NCI-H524 treated with DMSO at 0.1 percent for 48 hours (cell line): ENCODE data around the gene RAB28.

ENCODE experiments used
- DNase-seq: peaks from one replicate; lab custom pipeline; 2025; lab: John Stamatoyannopoulos, UW

The RAB28 gene

DNA sequence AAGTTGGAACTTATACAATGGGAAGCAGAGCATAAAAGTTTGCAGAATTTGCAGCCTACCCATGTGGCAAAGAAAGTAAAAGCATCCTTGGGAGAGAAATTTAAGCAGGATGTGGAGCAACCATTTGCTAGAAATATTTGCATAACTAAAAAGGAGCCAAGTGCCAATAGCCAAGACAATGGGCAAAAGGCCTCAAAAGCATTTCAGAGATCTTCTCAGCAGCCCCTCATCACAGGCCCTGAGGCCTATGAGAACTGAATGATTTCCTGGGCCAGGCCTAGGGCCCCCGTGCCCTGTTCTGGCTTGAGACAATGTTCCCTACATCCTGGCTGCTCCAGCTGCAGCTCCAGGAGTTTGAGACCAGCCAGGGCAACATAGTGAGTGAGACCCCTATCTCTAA, 25.3 kb upstream of the RAB28 start:
- no peak for DNase-seq

DNA sequence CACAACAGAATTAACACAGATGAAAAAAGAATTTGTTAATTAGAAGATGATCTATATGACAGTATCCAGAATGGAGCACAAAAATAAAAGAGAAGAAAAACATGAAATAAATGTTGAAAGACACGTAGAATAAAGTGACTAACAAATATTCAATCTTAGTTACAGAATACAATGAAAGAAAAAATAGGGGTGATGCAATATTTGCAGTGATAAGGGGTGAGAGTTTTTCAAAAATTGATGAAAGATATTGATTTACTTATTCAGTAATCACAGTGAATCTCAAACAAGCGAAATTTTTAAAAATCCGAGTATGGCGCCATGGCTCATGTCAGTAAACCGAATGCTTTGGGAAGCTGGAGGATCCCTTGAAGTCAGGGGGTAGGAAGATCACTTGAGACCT, 20.2 kb upstream of the RAB28 start:
- DNase-seq = no peak

DNA sequence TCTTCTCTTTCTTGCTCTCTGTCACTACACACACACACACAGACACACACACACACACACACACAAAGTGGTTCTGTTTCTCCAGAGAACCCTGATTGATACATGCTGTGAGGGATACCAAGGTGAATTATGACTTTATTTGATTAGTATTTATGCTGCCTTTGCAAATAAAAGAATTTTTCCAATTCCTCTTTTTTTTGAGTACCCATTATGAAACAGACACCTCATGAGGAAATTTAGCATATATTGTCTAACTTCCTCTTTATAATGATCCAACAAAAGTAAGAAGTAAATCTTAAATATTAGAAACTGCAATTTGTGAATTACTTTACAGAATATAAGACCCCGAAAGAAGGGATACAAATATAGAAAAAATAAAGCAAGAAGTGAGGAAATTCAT, 14.3 kb upstream of the RAB28 start:
- no peak for DNase-seq

DNA sequence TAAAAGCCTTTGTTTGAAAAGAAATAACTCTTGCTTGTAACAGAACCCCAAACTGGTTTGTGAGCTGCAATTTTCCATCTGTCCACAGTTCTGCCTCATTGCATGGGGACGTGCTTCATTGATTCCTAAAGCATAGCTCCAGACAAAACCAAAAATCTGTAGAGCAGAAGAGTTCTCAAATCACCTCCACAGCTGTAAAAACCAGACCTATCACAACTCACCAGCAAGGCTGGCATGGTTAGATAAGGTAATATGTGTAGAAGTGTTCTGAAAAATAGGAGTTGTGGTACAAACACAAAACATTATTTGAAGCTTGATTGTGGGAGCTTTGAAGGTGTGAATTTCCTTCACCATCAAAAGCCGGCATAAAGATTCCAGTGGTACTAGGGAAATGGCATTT, 12.5 kb upstream of the RAB28 start:
- DNase-seq = no peak

DNA sequence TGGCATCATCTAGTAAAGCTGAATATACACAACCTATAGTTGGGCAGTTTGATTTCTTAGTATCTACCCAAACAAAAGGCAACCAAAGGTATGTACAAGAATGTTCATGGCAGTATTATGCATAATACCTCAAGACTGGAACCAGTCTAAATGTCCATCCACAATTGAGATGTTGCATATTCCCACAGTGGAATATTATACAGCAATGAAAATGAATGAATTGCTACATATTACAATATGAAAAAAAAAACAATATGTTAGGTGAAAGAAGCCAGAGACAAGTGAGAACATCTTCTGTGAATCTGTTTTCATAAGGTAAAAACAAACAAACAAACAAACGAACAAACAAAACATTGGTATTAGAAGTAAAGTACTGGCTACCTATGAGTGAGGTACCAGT, 11.6 kb upstream of the RAB28 start:
- DNase-seq = no peak

DNA sequence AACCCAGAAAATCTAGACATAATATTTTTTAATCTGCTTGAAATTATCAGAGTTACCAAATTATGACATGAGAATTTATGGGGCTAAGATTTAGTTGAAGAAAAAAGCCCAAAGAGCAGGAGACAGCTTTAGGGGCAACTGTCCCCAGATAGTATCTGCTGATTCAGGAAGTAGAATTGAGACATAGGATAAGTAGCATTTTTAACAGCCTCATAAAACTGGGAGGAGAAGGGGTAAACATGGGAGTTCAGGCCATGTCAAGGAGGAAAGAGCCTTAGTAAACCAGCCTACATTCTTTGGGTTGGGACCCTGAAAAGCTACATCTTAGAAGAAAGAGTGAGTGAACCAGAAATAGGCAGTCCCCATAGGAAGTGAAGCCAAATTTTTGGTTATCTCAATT, 9.7 kb upstream of the RAB28 start:
- no peak for DNase-seq

DNA sequence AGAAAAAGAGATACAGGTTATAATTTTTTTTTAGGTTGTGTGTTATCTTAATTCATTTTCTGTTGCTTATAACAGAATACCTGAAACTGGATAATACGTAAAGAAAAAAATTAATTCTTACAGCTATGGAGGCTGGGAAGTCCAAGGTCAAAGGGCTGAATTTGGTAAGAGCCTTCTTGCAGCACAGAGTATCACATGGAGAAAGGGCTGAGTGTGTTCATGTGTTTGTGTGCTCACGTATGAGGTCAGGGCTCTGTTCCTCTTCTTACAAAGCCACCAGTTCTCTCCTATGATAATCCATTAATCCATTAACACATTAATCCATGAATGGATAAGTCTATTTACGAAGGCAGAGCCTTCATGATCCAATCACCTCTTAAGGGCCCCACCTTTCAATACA, 8.6 kb upstream of the RAB28 start:
- peak; percentile 57 for DNase-seq

DNA sequence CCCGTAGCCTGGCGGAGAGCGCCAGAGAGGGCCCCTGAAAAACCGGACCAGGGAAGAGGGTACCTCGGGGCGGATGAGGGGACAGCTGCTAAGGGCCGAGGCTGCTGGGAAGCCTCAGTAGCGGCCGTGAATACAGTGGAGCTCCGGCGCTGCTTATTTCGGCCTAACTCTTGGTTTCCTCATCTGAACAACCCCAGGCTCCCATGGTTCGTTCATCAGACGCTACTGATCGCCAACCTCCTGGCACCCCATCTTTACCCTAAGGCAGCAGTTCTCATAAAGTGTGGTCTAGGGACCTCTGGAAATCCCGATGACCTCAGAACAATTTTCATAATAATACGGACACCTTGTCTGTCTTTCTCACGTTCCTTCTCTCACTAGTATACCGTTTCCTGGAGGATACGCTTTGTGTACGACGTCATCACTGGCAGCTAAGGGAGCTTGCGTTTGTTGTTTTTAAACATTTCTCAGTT, 645 bp upstream of the RAB28 start:
- DNase-seq = no peak

DNA sequence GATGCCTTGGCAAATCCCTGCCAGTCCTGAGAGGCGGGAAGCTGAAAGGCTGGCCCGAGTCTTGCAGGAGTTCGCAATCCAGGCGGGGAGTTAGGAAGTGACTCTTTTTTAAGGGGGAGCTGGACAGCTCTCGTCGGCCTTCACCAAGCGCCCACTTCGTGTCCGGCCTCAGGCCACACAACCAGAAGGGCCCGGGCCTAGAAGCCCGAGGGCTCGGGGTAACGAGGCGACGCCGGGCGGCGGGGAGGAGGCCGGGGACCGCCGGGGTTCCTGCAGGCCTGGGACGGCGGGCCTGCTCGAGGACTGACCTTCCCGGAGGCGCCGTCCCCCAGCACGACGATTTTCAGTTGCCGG, 395 bp downstream of the RAB28 start:
- DNase-seq = no peak

DNA sequence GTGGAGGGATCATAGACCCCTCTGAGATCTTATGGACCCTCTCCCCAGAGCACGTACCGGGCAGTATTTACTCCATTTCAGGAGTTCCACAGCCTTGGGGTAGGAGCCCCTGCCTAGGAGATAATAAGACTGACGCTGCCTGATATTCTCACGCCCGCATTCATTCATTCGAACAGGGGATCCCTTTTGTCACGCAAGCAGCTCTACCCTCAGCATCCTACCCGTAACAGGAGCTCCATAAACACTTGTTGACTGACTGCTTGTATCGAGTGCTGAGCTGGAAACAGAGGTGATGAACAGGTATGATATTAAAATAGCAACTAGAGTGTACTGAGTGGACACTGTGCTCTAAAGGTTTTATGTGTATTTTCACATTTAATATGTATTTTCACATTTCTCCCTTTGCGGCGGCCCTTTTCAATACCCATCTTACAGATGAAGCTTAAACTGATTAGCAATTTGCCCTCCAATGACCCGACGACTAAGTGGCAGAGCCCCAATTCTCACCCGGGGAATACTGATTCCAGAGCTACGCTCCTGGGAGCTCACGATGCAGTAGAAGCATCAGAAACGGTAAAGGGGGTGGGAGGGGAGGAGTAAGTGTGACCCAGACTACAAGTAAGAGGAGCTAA, 888 bp downstream of the RAB28 start:
- peak; percentile 28 for DNase-seq

DNA sequence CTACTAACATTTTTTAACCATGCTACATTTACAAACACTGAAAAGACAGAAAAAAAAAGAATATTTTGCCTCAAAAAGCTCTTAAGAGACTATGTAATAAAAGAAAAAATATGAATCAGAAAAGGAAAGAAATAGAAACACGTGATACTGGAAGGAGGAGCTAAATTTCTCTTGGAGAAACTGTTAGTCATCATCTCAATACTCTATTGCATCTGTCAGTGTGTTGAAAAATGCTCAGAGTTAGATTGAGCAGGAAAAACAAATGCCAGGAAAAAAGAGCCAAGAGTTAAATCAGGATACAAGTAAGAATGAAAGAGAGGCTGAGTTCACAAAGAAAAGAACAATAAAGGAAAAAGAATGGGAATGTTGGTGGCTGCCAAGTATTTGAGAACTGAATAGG, 2.6 kb downstream of the RAB28 start:
- DNase-seq = no peak

DNA sequence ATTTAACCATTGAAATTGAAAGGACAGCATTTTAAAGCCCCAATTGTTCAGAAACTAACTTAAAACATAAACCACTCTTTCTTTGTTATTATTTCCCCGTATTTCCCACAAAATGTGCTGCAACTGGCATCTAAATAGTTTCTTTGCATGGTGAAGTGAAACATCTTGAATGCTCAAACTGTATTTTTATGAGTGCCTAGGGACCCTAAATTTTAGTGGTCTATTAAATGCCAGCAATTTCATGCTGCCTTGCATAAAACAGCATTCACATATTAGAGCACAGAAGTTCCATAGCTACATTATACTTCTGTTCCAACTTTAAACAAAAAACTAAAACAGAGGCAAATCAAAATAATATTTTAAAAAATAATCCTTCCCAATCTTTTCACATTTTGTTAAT, 5.4 kb downstream of the RAB28 start:
- no peak for DNase-seq

DNA sequence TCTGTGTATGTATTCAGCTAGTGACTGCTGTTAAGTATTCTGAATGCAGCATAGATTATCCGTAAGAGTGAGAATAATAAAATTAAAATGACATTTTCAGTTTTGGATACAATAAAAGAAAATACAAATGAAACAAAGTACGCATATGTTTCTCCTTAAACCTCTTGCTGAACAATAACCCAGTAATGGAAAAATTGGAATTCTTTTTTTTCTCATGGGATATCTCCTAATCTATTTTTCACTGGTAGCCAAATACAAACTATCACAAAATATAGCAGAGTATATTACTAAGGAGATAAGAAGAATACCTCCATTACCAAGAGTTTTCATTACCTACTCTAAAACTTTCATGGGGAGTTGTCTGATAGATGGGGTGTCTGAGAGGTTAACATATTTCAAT, 6.0 kb downstream of the RAB28 start:
- no peak for DNase-seq

DNA sequence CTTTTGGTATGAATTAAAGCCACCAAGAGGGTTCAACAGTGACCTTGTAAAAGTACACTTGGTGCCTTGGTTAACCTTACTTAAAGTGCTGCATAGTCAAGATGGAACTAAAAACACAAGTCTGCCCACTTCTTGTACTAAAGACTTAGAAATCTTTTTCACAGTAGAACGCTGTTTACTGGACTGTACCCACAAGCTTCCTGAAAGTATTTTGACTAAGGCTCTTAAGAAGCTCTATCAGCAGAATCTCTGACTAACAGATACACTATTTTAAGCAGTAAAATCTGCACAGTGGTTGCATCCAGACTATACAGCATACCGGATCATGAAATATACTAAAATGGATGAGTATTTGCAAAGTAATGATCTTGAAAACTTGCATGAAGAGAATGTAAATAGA, 7.2 kb downstream of the RAB28 start:
- DNase-seq = no peak

DNA sequence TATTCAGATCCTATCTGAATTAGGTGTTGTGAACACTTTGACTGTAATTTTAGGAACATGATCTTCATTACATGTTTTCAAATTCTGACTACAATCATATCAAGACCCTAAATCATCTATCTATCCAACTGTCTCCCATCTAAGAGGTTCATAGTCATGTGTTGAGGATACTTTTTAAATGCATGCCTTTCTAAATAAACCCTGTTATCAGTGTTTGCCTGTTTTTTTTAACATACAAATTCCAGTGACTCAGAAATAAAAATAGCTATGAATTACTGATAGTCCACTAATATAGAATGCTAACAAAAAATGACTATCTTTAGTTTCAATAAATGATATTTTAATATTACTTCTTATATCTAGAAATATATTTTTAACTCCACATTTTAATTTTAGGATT, 8.0 kb downstream of the RAB28 start:
- no peak for DNase-seq

DNA sequence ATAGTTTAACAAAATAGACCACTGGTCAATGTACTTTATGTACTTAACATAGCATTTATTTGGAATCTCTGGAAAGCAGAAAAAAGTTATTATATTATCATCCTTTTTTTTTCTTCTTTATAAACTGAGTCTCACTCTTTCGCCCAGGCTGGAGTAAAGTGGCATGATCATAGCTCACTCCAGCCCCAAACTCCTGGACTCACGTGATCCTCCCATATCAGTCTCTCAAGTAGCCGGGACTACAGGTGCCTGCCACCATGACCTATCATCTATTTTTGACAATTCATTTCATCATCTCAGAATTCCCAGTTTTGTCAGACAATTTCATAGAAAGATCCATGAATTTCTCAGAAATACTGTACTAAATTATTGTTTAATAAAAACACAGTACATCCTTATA, 12.7 kb downstream of the RAB28 start:
- no peak for DNase-seq

DNA sequence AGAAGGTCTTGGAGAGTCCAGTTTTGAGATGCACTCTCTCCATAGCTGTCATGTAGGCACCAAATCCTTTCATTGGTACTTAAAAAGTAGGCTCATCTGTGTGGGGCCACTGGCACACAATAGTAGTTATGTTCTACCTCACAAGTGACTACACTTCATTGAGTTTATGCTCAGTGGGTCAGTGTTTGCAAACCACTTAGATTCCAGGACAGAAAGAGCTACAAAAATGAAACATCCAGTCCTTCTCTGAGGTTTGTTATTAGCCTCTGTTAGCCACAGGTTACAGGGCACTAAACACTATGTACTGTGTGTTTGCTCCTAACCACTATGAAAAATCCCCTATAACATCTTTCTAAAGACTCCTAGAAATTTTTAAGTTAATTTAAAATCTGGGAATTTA, 13.8 kb downstream of the RAB28 start:
- DNase-seq = no peak

DNA sequence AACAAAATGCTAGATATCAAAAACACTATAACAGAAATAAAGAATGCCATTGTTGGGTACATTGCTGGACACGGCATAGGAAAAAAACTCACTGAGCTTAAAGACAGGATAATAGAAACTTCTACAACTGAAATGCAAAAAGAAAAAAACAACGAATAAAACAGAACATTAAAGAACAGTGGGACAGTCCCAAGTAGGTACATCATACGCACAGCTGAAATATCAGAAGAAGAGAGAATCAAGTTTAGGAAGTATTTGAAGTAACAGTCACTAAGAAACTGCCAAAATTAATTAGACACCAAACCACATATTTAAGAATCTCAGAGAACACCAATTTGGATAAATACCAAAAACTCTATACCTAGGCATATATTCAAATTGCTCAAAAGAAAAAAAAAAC, 19.2 kb downstream of the RAB28 start:
- DNase-seq = no peak

DNA sequence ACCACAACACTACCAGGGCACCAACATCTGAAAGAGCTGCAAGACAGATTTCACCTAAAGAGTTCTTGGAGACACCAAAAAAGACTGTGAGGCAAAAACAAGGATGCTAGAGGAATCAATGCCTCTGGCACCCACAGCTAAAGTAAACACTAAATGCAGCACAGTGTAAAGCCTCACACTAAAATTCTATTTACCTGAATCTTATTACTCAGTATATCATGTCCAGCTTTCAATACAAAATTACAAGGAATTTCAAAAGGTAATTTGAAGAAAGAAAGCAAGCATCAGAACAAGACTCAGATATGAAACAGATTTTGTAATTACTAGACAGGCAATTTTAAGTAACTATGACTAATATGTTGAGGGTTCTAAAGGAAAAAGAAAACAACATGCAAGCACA, 19.6 kb downstream of the RAB28 start:
- DNase-seq = no peak

DNA sequence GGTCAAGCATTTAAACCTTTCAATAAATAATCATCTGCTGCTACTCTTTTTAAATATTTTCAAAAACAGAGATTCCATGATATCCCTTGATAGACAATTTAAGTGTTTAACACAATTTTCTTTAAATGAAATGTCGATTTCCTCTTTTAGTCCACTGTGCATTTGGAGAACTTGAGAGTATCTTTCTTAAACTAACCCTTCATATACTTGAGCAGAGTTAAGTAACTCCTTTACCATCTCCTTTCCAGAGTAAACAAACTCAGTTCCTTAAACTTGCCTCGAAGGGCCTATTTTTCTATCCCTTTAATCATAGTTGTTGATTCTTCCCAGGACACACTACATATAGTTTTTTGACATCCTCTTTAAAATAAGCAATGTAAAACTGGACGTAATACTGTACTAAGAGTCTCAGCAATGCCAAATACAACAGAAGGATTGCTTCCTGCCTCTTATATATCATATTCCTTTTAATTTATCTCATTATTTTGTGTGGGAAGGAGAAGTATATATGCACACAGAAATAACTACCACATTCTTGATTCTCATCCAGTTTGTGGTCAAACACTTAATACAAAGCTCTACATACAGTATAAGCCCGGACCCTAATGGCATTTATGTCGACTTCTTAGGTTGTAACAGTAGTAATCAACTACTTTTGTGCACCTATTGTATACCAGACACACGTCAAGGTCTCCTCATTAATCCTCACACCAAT, 22.8 kb downstream of the RAB28 start:
- DNase-seq = no peak

DNA sequence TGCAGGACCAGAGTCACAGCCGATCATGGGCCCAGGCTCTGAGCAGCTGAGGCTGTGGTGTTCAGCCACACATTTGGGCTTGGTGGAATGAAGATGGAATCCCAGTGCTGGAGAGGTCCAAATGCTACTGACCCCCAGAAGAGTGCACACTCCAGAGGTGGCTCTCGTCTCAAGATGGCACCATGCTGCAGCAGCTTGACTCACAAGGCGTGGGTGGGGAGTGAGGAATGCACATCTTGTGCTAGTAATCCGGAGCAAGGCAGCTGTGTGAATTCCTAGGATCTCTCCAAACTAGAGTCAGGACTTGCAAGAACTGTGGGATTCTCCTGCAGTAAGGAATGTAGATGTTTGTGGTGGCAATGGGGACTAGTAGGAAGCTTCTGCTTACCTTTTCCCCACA, 28.7 kb downstream of the RAB28 start:
- no peak for DNase-seq

DNA sequence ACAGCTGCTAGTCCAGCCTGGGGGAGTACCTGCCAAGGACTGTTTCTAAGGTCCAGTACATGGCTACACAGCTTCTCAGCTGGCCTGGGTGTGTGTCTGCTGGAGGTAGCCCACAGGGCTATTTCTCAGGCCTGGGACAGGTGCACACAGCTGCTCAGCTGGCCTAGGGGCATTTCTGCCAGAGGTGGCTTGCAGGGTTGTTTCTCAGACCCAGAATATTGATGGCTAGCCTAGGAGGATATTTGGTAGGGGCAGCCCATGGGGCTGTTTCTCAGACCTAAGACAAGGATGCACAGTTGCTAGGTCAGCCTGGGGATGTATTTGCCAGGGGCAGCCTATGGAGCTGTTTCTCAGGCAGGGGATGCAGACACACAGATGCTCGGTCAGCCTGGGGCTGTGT, 29.4 kb downstream of the RAB28 start:
- no peak for DNase-seq

DNA sequence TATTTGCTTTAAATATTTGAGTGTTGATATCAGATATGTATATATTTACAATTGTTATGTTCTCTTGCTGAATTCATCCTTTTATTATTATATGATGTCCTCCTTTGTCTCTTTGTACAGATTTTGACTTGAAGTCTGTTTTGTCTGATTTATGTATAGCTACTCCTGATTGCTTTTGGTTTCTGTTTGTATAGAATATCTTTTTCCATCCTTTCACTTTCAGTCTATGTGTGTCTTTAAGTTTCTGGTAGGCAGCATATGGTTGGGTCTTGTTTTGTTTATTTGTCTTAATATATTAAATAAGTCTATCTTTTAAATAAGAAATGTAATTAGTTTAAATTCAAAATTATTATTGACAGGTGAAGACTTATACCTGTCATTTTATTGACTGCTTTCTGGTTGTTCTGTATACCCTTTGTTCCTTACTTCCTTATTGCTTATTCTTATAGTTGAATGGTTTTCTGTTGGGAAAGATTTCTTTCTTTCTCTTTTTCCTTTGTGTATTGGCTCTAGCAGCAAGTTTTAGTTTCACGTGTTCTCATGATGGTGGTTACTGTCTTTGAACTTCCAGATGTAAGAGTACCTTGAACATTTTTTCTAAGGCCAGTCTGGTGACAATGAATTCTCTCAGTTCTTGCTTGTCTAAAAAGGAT, 31.1 kb downstream of the RAB28 start:
- no peak for DNase-seq

DNA sequence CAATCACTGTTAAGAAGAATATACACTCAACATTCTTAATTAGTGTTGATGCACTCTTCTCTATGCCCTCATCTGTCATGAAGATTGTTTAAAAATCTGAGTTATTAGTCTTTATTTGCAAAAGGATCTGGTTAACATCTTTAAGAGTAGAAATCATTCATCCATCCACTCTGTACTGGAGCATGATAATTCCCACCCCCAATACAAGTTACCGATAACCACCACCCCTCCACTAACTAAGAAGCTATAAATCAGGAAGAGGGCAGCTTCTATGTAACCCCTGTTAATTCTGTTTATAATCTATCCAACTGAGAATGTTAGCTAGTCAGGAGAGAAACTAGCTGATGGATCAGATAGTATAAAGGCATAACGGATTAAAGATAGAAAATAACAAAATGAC, 34.5 kb downstream of the RAB28 start:
- no peak for DNase-seq
